HG03342 (cell line): ENCODE data around the gene PAF1.

Source experiments
- ATAC-seq: cut with Tn5 transposase; IDR thresholded peaks from one replicate; pipeline ENCODE4 v1.9.1; 2021; ENCODE audit warnings: mild to moderate bottlenecking, moderate library complexity; ENCODE audit not compliant: unreplicated experiment

Gene PAF1

GRCh38 chr19:39390751-39391437, at the start of gene PAF1, which contains the start of gene MED29:
Gene PAF1 (minus strand): TSS chr19:39391106. CDS start chr19:39390864, 242 bp downstream.
Gene MED29 (plus strand): TSS chr19:39391378. CDS start chr19:39391423, 45 bp downstream.
- peak; percentile 88 for ATAC-seq

GRCh38 chr19:39438270-39438934, 47.5 kb upstream of the PAF1 start:
- no peak for ATAC-seq

- ATAC-seq, result no peak
These were observed 45.4 kb upstream of the PAF1 start for GRCh38 chr19:39436350-39436716.

- peak; percentile 69 for ATAC-seq
These were observed 44.8 kb upstream of the PAF1 start, which contains the start of gene RPS16 for GRCh38 chr19:39435499-39436349. Gene RPS16 (minus strand): TSS chr19:39435949. CDS start chr19:39435895, 54 bp downstream.

GRCh38 chr19:39434123-39435076, 43.5 kb upstream of the PAF1 start:
- no peak for ATAC-seq

- no peak for ATAC-seq
These were observed 42.7 kb upstream of the PAF1 start for GRCh38 chr19:39433480-39434079.

GRCh38 chr19:39432677-39433025, 41.7 kb upstream of the PAF1 start:
- no peak for ATAC-seq

GRCh38 chr19:39430675-39431593, 40.0 kb upstream of the PAF1 start:
- ATAC-seq, result no peak

- ATAC-seq, result no peak
These were observed 37.6 kb upstream of the PAF1 start for GRCh38 chr19:39428283-39429112.

GRCh38 chr19:39427707-39428106, 36.8 kb upstream of the PAF1 start:
- ATAC-seq, result no peak

- no peak for ATAC-seq
These were observed 35.3 kb upstream of the PAF1 start for GRCh38 chr19:39426170-39426569.

GRCh38 chr19:39425744-39426143, 34.8 kb upstream of the PAF1 start:
- no peak for ATAC-seq

- no peak for ATAC-seq
These were observed 34.0 kb upstream of the PAF1 start for GRCh38 chr19:39424934-39425333.

GRCh38 chr19:39423258-39424086, 32.6 kb upstream of the PAF1 start:
- ATAC-seq, result no peak

- ATAC-seq, result no peak
These were observed 31.1 kb upstream of the PAF1 start for GRCh38 chr19:39422020-39422419.

- no peak for ATAC-seq
These were observed 29.9 kb upstream of the PAF1 start for GRCh38 chr19:39420769-39421168.

- no peak for ATAC-seq
These were observed 28.1 kb upstream of the PAF1 start for GRCh38 chr19:39419003-39419402.
